SK-N-SH treated with all-trans-retinoic acid at 6 μM for 48 hours (cell line): Measurements from ENCODE around the gene CD59.

ENCODE experiments used
- ARNTL ChIP-seq: fragments of 450-650 bp; formaldehyde crosslinking; IDR thresholded peaks from 2 replicates; pipeline ENCODE4 v1.5.0; 2020; ENCODE audit warnings: low read depth, mild to moderate bottlenecking, moderate library complexity, borderline replicate concordance
- BACH2 ChIP-seq: fragments of 250-450 bp; sonication (Bioruptor Pico); IDR thresholded peaks from 2 replicates; pipeline ENCODE4 v1.9.0; 2021; ENCODE audit warnings: mild to moderate bottlenecking, borderline replicate concordance
- TF ChIP-seq, protein P1 (sequence below): fragments of 250-450 bp; sonication (Bioruptor Pico); IDR thresholded peaks from 2 replicates; pipeline ENCODE4 v1.5.1; 2020; ENCODE audit warnings: low read depth, mild to moderate bottlenecking, moderate library complexity

DNA sequence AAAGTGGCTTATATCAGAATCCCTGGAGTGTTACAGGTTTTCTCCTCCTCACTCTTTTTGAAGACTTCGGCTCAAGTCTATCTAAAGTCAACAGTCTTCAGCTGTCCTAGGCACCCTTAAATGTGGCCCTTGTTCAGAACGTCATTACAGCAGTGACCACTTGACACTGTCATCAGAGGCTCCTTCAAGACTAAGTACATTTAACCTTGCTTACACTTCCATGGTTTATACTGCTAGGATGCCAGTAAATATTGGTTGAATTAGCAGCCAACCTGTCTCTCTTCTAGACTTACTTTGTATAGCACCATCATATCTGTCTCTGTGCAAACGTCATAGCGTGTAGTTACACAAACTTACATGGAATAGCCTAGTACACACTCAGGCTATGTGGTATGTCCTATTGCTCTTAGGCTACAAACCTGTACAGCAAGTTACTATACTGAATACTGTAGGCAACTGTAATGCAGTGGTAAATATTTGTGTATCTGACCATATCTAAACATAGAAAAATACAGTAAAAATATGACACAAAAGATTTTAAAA lies 22.3 kb downstream of the CD59 start:
- TF ChIP-seq, protein P1, sequence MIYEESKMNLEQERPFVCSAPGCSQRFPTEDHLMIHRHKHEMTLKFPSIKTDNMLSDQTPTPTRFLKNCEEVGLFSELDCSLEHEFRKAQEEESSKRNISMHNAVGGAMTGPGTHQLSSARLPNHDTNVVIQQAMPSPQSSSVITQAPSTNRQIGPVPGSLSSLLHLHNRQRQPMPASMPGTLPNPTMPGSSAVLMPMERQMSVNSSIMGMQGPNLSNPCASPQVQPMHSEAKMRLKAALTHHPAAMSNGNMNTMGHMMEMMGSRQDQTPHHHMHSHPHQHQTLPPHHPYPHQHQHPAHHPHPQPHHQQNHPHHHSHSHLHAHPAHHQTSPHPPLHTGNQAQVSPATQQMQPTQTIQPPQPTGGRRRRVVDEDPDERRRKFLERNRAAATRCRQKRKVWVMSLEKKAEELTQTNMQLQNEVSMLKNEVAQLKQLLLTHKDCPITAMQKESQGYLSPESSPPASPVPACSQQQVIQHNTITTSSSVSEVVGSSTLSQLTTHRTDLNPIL (CRISPR knock-in tag) = no peak
- TF ChIP-seq ARNTL (CRISPR knock-in tag) (no peak), BACH2 (CRISPR knock-in tag) (no peak)
